Activated CD4-positive, alpha-beta T cell treated with anti-CD3 and anti-CD28 coated beads for 24 hours (primary cell): ENCODE measurements around the gene IRAK2.

Experiments
- DNase-seq, 2 donors: peaks; one replicate each; pipeline ENCODE4 v3.0.0-alpha.2; 2020; ENCODE audit warnings: low read depth in 2 of 2

Gene IRAK2

GRCh38 chr3:10189557-10190354 is 25.0 kb downstream of the IRAK2 start:
- peak in 1 of 2 donors; percentile 26 for DNase-seq

GRCh38 chr3:10192953-10193691 is 28.4 kb downstream of the IRAK2 start:
- peak; percentile 45 to 56 for DNase-seq

- no peak for DNase-seq
Observed at GRCh38 chr3:10193692-10194327, 29.1 kb downstream of the IRAK2 start.

- DNase-seq, result peak in 1 of 2 donors; percentile 25
Observed at GRCh38 chr3:10194328-10195071, 29.8 kb downstream of the IRAK2 start.

- DNase-seq, result no peak
Observed at GRCh38 chr3:10195366-10196089, 30.8 kb downstream of the IRAK2 start.

GRCh38 chr3:10196389-10197052 is 31.8 kb downstream of the IRAK2 start:
- no peak for DNase-seq

- DNase-seq, result no peak
Observed at GRCh38 chr3:10198226-10198625, 33.5 kb downstream of the IRAK2 start.

GRCh38 chr3:10198761-10199649 is 34.3 kb downstream of the IRAK2 start:
- DNase-seq, result peak; percentile 35 to 38

- DNase-seq, result no peak
Observed at GRCh38 chr3:10204921-10205320, 40.2 kb downstream of the IRAK2 start.

GRCh38 chr3:10205451-10206165 is 40.9 kb downstream of the IRAK2 start:
- DNase-seq, result no peak

GRCh38 chr3:10206166-10206511 is 41.4 kb downstream of the IRAK2 start:
- no peak for DNase-seq

GRCh38 chr3:10213156-10213792 is 48.6 kb downstream of the IRAK2 start:
- DNase-seq, result no peak

- no peak for DNase-seq
Observed at GRCh38 chr3:10215578-10216368, 51.1 kb downstream of the IRAK2 start.

GRCh38 chr3:10217359-10217758 is 52.6 kb downstream of the IRAK2 start:
- DNase-seq, result no peak

- no peak for DNase-seq
Observed at GRCh38 chr3:10219737-10220136, 55.0 kb downstream of the IRAK2 start.

GRCh38 chr3:10223676-10224639 is 59.2 kb downstream of the IRAK2 start:
- no peak for DNase-seq
